Endometrial microvascular endothelial cells (primary cell): ENCODE data around the gene KCNAB2. TPM values are rescaled to one million over a fixed set of nuclear protein-coding genes. Genes with fewer than 3 reads are reported as not detected.
"Not testable (repeated sequence)": the region's sequence is repeated elsewhere in the genome, so short reads cannot be mapped to it uniquely, and the experiment has no call there.

ENCODE experiments used
- in situ Hi-C: cut with HindIII; loops from 2 replicates; pipeline ENCODE4 v1.10.0; 2017; ENCODE audit warnings: low sequenced_read_pairs, low pct_unique_long_range_greater_than_20kb; ENCODE audit errors: inconsistent ontology term
- total RNA-seq: library from RNA; depleted of rRNA; stranded (reverse); fragments of >200 nt; gene quantifications from one replicate; pipeline ENCODE4 v1.2.3, GENCODE V29; 2015; ENCODE audit errors: inconsistent ontology term

The KCNAB2 gene
- total RNA-seq, 1 donor from 2014 or later, result 4.2 TPM

DNA sequence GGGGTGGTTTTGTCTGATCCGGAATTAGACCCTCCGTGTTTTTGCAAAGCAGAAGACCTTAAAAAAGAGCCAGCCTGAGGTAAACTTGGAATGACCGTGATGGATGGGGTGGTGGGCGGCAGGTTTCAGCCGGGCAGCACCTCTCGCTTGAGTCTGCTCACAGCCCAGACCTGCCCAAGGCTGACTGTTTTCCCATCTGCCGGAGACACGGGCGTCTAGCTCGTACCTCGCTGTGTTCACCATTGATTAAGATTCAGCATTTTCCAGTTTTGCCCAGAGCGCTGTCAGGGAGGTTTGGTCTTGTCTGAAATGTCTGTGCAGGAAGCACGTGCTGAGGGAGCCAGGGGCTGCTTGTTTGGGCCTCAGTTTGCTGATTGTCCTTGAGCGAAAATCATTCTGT lies 591 bp downstream of the KCNAB2 start:
- in situ Hi-C loops, result no loop called here

DNA sequence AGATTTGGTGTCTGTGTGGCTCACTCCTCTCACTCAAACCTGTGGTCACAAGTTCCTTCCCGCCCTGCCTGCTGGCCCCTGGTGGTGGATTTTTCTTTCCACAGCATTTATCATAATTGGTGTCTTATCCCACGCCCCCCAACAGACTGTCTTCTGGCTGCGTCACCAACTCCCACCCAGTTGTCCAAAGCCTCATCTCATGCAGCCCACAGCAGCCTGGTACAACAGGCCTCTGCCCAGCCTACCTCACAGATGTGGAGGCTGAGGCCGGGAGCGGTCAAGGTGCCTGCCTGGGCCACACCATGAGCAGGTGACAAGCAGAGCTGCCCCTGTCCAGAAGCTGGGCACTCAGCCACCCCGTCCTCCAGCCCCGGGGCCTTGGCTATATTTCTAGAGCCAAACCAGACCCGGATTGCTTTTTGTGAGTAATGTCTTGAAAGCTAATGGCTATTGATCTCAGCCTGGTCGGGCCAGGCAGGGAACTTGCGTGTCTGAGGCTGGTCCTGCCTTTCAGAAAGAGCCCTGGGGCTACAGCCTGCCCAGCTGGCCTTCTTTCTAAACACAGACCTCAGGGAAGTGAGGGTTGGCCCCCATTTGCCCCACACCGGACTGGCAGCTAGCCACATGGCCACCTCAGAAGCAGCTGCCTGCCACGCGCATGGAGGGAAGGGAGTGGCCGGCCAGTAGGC lies 2.6 kb downstream of the KCNAB2 start:
- in situ Hi-C loops, result no loop called here

DNA sequence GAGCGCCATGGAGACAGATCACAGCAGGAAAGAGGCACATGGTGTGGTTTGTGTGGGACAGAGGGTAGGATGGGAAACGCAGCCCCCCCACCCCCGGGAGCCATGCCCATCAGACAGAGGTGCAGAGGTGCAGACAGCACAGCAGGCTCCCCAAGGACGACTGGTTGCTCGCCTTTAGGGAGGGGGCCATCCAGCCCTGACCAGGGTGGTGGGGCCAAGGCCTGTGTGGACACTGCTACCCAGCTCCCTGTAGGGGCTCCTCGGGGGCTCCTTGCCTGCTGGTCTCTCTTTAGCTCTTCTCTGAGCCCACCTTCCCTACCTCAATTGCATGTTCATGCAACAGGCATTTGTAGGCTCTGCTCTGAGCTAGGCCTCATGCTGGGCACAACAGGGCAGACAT lies 3.7 kb downstream of the KCNAB2 start:
- in situ Hi-C loops, result no loop called here

DNA sequence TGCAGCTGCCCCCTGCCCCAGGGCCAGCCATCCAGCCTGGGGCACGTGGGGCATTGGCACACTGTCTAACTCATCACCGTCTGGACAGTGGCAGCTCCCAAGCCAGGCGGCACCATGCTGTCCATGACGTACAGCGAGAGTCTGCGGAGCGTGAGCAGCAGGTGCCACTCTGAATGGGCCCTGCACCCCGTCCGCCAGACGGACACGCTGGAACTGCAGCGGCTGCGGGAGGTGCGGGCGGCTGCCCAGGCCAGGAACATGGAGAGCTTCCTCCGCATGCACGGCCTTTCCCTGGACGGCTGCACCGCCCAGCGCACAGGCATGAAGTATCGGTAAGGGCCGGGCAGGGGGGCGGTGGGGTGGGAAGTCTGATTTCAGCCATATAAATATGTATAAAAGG lies 5.7 kb downstream of the KCNAB2 start:
- in situ Hi-C loops, result no loop called here

DNA sequence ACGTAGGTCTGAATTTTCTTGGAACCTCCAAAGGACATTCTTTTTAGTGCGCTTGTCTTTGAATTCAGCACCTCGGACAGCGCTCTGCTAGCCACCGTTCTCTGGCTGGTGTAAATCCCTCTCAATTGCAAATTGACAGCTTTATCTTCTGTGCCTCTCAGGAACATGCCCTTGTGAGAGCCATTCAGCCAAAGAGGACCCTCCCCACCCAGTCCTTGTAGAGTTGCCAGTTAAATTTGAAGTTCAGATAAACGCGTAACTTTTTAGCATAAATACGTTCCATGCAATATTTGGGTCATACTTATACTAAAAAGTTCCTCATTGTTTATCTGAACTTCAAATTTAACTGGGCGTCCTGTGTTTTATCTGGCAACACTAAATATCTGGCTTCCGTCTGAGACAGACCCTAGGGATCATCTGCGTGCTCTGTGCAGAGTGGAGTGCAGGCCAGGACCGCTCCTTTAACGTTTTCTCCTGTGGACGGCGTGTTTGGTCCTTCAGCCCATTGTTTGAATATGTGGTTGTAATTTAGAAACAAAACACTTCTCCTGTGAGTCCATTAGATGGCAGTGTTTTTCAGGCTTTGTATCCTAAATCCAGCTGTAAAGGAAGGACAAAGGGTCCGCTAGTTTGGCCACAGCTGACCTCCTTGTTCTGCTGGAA lies 7.0 kb downstream of the KCNAB2 start:
- in situ Hi-C loops, result no loop called here

DNA sequence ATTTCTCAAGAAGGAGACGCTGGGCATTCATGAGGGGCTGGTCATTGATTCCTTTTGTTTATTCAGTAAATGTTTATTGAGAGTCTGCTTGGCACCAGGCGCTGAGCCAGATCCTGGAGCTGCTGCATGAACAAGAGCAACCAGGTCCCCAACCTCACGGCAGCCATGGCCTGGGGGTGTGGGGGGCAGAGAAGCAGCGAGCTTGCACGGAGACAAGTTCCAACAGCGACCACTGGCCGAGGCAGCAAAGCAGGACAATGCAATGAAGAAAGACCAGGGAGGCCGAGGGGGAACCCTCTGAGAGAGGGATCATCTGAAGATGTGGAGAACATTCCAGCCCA lies 7.5 kb downstream of the KCNAB2 start:
- in situ Hi-C loops, result no loop called here

DNA sequence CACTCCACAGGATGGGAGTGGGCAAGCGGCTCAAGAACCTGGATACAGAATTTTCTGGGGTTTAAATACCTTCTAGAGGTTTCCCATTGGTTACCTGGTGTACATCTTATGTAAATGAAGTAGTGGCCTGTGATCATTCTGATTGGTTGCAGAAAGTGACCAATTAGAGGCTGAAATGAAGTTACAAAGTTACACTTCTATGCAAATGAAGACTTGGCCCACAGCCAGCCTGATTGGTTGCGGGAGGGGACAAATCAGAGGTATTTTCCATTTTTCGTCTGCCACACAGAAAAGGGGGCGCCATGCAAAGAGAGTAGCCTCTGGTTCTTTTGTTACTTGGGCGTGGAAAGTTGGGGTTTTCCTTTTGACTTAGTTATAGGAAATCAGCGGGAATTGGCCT lies 8.9 kb downstream of the KCNAB2 start:
- in situ Hi-C loops, result no loop called here

DNA sequence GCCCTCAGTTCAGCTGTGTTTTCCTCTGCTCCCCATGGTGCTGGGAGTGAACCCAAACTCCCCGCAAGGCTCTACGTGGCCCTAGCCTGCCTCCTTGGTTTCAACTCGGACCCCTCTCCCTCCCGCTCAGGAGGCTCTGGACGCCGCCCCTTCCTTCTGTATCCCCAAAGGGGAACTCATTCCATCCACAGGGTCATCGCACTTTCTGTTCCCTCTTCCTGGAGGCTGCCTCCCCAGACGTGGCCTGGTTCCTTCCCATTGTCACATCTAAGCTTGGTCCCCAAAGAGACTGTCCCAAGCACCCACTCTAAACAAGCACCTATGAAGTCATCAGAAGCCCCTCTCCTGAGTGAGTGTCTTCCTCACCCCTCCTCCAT lies 10.9 kb downstream of the KCNAB2 start:
- in situ Hi-C loops, result no loop called here

DNA sequence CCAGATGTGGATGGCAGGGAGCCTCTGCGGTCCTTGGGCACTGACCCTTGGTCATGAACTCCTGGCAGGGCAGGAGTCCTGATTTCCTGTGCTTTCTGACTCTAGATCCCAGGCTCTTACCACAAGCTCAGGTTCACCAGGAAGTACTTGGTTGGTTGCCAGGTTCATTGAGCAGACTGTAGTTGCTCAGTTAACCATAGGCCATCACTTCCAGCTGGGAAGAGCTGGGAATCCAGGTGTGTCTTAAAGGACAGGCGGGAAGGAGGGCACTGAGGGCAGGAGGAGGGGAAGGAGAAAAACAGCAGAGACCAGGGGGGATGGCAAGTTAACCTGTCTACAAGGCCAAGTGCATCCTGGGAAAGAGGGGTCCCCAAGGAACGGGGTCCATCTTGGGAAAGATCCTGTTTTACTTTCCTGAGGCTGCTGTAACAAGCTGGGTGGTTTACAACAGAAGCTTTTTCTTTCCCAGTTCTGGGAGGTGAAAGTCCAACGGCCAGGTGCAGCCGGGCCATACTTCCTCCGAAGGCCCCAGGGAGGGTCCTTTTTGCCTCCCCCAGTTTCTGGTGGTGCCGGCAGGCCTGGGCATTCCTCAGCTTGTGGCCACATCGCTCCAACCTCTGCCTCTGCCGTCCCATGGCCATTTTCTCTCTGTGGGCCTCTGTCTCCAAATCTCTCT lies 11.6 kb downstream of the KCNAB2 start:
- in situ Hi-C loops, result no loop called here

DNA sequence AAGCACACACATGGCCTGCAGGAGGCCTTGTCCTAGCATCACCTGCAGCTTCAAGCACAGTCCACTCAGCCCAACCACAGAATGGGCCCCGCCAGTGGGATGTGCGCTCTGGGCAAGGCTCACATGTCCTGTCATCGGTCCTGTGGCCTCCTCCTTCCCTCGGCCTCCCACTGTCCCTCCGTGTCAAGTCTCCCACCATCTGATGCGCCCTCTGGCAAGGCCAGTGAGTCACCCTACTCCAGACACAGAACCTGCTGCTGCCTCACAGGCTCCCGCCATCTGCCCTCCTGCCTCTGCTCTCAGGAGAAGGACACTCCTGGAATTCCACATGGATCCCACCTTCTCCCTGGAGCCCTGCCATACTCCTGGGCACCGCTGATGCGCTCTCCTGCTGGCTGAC lies 14.2 kb downstream of the KCNAB2 start:
- in situ Hi-C loops, result no loop called here

DNA sequence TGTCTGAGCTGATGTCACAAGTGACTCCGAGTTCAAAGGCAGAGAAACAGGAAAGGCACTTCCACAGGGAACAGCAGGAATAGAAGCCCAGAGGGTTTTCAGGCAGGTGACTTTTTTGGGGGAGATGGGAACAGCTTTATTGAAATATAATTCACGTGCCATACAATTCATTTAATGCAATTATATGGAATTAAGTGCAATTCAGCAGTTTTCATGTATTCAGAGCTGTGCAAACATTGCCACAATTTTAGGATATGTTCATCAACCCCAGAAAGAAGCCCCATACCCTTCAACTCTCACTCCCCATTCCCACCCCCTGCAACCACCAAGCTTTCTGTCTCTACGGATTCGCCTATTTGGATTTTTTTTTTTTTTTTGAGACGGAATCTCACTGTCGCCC lies 17.0 kb downstream of the KCNAB2 start:
- in situ Hi-C loops, result no loop called here

DNA sequence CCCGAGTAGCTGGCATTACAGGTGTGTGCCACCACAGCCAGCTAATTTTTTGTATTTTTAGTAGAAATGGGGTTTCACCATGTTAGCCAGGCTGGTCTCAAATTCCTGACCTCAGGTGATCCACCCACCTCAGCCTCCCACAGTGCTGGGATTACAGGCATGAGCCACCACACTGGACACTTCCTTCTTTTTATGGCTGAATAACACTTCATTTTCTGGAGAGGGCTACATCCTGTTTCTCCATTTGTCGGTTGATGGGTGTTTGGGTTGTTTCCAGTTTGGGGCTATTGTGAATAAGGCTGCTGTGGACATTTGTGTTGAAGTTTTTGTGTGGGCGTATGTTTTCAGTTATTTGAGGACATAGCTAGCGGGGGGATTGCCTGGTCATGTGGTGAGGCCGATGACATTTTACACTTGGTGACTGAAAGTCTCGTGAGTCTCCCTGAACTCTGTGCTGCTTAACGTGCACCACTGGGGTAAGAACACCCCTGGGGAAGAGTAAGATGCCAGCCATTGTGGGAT lies 17.9 kb downstream of the KCNAB2 start:
- in situ Hi-C loops, result not testable (repeated sequence)

DNA sequence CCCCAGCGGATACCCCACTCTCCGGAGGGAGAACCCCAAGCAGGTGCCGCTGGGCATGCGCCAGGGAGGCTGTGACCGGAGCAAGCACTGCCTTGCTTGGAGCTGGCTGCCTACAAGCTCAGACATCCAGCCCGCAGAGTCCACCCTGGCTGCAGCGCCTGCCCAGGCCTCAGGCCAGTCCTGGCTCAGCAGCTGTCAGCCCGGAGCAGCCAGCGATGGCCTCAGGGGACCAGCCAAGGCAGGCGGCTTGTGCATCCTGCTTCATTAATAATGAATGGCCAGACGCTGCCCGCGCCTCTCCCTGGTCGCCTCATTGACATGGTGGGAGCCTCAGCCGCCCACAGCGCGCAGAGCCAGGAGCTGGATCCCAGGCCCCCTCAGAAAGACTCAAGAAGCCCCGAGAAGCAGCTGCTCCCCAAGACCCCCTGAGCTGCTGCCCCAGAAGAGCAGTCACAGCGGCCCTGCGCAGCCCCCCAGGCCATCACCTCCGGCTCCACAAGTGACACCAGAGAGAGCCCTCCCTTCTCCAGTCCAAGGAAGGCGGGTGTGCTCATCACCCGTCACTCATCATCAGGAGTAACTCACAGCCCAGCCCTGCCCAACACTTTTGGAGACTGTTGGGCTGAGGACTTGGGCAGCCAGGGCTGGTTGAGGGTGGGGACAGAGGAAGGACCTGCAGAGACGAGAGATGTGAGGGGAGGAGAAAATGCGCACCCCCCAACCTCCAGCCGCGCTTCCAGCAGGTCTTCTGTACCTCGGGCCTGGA lies 19.6 kb downstream of the KCNAB2 start:
- in situ Hi-C loops, result no loop called here

DNA sequence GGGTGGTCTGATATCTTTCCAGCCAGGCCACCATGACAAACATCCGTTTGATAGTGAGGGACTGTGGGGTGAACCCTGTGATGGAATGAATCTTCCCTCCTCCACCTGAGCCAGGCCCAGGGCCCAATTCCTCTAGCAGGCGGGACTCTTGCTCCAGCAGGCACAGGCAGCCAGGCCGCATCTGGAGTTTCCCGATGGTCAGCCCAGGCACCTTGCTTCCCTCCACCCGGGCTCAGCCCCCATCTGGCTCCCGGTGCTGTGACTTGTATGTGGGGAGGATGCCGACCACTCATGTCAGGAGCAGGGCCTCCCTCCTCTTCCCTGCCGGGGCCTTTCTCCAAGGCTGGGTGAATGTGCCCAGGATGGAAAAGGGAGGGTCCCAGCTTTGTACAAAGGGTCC lies 21.0 kb downstream of the KCNAB2 start:
- in situ Hi-C loops, result no loop called here

DNA sequence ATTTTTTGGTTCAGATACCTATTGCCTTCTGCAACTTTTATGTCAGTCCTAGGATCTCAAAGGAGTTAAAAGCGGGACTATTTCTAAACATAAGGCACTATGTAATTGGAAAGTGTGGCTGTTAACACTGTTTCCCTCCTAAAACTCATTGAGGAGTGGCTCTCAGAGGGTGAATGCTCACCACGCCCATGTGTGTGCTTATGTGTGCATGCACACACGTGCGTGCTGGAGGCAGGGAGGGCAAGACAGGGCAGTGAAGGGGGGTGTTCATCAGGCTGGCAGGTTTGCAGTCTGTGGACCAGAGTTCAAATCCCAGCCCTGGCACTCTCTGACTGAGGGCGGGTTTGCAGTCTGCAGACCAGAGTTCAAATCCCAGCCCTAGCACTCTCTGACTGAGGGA lies 22.4 kb downstream of the KCNAB2 start:
- in situ Hi-C loops, result no loop called here

DNA sequence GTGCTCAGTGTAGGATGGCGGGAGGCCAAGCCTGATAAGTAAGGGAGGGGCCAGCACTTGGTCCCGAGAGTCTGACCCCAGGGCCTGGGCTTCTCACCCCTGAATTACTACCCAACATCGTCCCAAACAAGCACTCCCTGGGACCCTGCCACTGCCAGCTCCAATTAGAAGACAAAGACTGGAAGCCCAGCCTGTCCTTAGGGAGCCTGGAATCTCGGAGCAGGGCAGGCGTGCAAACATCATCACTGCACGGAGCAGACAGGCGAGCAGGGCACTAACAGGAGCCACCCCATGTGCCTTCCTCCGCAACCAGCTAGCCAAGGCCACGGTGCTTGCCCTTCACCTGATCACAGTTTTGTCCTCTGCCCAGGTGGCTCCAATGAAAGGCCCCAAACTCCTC lies 23.2 kb downstream of the KCNAB2 start:
- in situ Hi-C loops, result no loop called here

DNA sequence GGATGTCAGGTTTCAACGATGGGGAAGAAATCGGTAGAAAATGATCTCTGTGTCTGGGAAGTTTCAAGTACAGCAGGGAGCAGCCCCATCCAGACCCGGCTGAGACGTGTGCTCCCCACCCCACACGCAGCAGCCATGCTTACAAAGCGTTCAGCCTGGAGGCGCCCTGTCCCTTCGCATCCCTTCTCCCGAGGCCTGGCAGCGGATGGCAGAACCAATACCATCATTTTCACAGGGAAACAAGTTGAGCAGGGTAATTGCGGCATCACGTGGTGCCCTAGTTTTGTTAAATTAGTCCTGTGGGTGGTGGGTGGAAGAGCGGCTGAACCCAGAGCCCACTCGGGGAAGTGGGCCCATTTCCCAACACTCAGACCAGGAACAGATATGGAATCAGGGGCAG lies 23.9 kb downstream of the KCNAB2 start:
- in situ Hi-C loops, result no loop called here

DNA sequence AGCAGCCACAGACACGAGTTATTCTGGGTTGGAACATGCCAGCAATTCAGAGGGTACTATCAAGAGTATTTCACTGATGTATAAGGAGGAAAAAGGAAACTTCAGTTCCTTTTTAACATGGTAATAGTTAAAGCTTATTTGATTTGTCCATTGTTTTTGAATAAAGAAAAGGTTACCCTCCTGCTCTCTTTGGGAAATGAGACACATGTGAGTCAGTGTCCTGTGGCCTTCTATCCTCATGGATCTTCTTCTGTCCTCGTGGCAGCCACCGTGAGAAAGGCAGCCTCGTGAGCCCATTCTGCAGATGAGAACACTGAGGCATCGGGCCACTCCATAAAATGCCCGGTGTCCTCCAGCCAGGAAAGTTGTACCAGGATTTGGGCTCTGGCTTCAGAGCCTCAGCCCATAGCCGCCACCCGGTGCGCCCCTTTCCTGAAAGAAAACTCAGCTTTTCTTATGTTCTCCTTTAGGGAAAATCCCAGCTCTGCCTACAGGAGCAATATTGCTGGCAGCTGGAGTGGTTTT lies 24.8 kb downstream of the KCNAB2 start:
- in situ Hi-C loops, result loop anchor here (10.0 kb wide), 1 partner anchor 64 kb away; no protein-coding TSS in a partner anchor

DNA sequence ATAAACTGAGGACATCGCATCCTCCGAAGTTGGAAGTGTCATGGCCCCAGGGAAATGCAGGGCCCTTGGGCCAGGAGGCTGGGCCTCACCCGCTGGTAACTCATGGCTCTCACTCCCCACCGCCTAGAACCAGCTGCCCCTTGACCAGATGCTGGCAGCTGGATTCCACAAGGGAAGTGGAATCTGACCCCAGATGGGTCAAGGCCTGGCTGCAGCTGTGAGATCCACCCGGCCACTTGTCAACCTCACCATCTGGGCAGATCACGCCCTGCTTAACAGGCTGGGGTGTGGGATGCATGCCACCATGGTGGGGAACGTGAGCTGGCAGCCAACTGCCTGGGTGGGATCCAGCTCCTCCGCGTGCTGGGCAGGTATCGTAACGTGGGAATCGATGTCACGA lies 25.5 kb downstream of the KCNAB2 start:
- in situ Hi-C loops, result loop anchor here (10.0 kb wide), 1 partner anchor 64 kb away; no protein-coding TSS in a partner anchor
